HepG2 (cell line): ENCODE results near the gene PDE3B. TPM values are rescaled to one million over a fixed set of nuclear protein-coding genes. Genes with fewer than 3 reads are reported as not detected.

Experiments
- BATF2 ChIP-seq: sonication (generic); formaldehyde crosslinking; IDR thresholded peaks from 2 replicates; pipeline ENCODE4 v1.8.0; 2022; ENCODE audit warnings: mild to moderate bottlenecking, missing genetic modification reagents, moderate library complexity
- CENPBD1 ChIP-seq: sonication (generic); formaldehyde crosslinking; IDR thresholded peaks from 2 replicates; pipeline ENCODE4 v1.8.0; 2022; ENCODE audit warnings: missing genetic modification reagents, low read depth, mild to moderate bottlenecking, borderline replicate concordance
- DZIP1 ChIP-seq: sonication (generic); formaldehyde crosslinking; IDR thresholded peaks from 2 replicates; pipeline ENCODE4 v1.5.0; 2020; ENCODE audit warnings: mild to moderate bottlenecking, missing genetic modification reagents
- KLF11 ChIP-seq: IDR thresholded peaks from 2 replicates; pipeline ENCODE4 v1.6.1; 2016; ENCODE audit warnings: missing compliant biosample characterization
- MXD1 ChIP-seq: sonication (generic); formaldehyde crosslinking; IDR thresholded peaks from 2 replicates; pipeline ENCODE4 v1.4.0; 2020; ENCODE audit warnings: mild to moderate bottlenecking, missing genetic modification reagents
- ZBTB40 ChIP-seq, 2 experiments: fragments of 450-650 bp in 1 of 2; sonication (generic) in 1 of 2; formaldehyde crosslinking in 1 of 2; IDR thresholded peaks; 2 replicates each; pipeline versions ENCODE4 v1.6.1 to v1.8.0; 2016 to 2022; ENCODE audit warnings: antibody characterized with exemption in 1 of 2, mild to moderate bottlenecking in 1 of 2, missing genetic modification reagents in 1 of 2
- ZFP36L1 ChIP-seq: sonication (generic); formaldehyde crosslinking; IDR thresholded peaks from 2 replicates; pipeline ENCODE4 v1.8.0; 2022; ENCODE audit warnings: mild to moderate bottlenecking, missing genetic modification reagents, moderate library complexity
- ZNF292 ChIP-seq: sonication (generic); formaldehyde crosslinking; IDR thresholded peaks from 2 replicates; pipeline ENCODE4 v1.8.1; 2022; ENCODE audit warnings: mild to moderate bottlenecking, low read depth, missing genetic modification reagents, borderline replicate concordance
- polyA plus RNA-seq, 8 experiments: library from polyadenylated mRNA; depleted of rRNA in 3 of 8; stranded (reverse) in 7 of 8; unstranded in 1 of 8; fragments of >200 nt; fragmentation: Illumina TruSeq in 4 of 8; extraction: Trizol in 4 of 8; gene quantifications; 2 replicates each; pipeline versions ENCODE4 v1.2.1 to v1.2.3, GENCODE V29; 2011 to 2016; ENCODE audit warnings: low read depth in 4 of 8, missing spikeins in 1 of 8, mixed read lengths in 1 of 8; ENCODE audit not compliant: insufficient read depth in 1 of 8
- total RNA-seq, 5 experiments: library from RNA; depleted of rRNA; stranded (reverse); fragments of >200 nt; fragmentation: Illumina TruSeq; extraction: Trizol; gene quantifications; 2 replicates each; pipeline ENCODE4 v1.2.3, GENCODE V29; 2016; ENCODE audit warnings: low read depth in 1 of 5
- TF ChIP-seq, protein P1 (sequence below): sonication (generic); formaldehyde crosslinking; IDR thresholded peaks from 2 replicates; pipeline ENCODE4 v1.4.0; 2020; ENCODE audit warnings: low read depth, mild to moderate bottlenecking, missing genetic modification reagents

Gene PDE3B
- total and polyA plus RNA-seq, 2 of the 13 experiments (the other 11 are each of a cell fraction or from before 2014, with no cell fraction given): 14.1 to 26.5 TPM

- no peak for TF ChIP-seq ZNF292
- TF ChIP-seq BATF2 (CRISPR knock-in tag): peak; percentile 85
- TF ChIP-seq KLF11: no peak
- peak; percentile 75; the same call in 1 of the 2 replicates for TF ChIP-seq MXD1 (CRISPR knock-in tag)
- TF ChIP-seq, protein P1, sequence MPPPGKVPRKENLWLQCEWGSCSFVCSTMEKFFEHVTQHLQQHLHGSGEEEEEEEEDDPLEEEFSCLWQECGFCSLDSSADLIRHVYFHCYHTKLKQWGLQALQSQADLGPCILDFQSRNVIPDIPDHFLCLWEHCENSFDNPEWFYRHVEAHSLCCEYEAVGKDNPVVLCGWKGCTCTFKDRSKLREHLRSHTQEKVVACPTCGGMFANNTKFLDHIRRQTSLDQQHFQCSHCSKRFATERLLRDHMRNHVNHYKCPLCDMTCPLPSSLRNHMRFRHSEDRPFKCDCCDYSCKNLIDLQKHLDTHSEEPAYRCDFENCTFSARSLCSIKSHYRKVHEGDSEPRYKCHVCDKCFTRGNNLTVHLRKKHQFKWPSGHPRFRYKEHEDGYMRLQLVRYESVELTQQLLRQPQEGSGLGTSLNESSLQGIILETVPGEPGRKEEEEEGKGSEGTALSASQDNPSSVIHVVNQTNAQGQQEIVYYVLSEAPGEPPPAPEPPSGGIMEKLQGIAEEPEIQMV (CRISPR knock-in tag): no peak; the same call in 1 of the 2 replicates
- no peak; the same call in 1 of the 2 replicates for TF ChIP-seq ZFP36L1 (CRISPR knock-in tag)
- TF ChIP-seq ZBTB40 (IDR thresholded peaks at IDR 0.05): no peak
- peak; percentile 75 for TF ChIP-seq ZBTB40 (CRISPR knock-in tag; IDR thresholded peaks at IDR 0.05)
- TF ChIP-seq DZIP1 (CRISPR knock-in tag): peak; percentile 83; the same call in 1 of the 2 replicates
- peak; percentile 62; the same call in 1 of the 2 replicates for TF ChIP-seq CENPBD1 (CRISPR knock-in tag)
Measured at GRCh38 chr11:14642873-14643696, 519 bp upstream of the PDE3B start (continued).
